ENCODE measurements around the gene CYP46A1. TPM values are rescaled to one million over a fixed set of nuclear protein-coding genes. Genes with fewer than 3 reads are reported as not detected.

The CYP46A1 gene
- total RNA-seq, 1 donor from 2014 or later, result 1.1 TPM

- peaks cover 13% of the 10 kb centered on the region for H3K4me1 Mint-ChIP-seq
- Histone ChIP-seq H3K9me3 (ENCODE audit: low read depth) (no peaks in the 10 kb centered on the region), H3K4me1 (peaks cover under 1% of the 10 kb centered on the region), H3K79me2 (ENCODE audit: low read depth) (no peaks in the 10 kb centered on the region), H2AFZ (replicated peaks) (no peak overlapping the region), H3K27ac (no peak overlapping the region), H3F3A (ENCODE audit: low read depth) (peaks cover 3% of the 10 kb centered on the region), H4K20me1 (ENCODE audit: low read depth) (no peaks in the 10 kb centered on the region), H3K9ac (no peak overlapping the region), H3K36me3 (no peaks in the 10 kb centered on the region), H3K4me2 (no peak overlapping the region), H3K27me3 (no peaks in the 10 kb centered on the region), H3K4me3 (no peak overlapping the region)
- peaks cover 12% of the 10 kb centered on the region for H3K9me3 Mint-ChIP-seq
- peaks cover 4% of the 10 kb centered on the region for H3K27me3 Mint-ChIP-seq (ENCODE audit: insufficient read depth, low read depth)
- TF ChIP-seq EZH2 (IDR thresholded peaks at IDR 0.05) (no peak), CTCF (IDR thresholded peaks at IDR 0.05) (no peak)
- no peak overlapping the region for H3K4me3 Mint-ChIP-seq
- peaks cover 5% of the 10 kb centered on the region for H3K36me3 Mint-ChIP-seq
- no peak overlapping the region for H3K27ac Mint-ChIP-seq
- DNase-seq (ENCODE audit: low spot score), result no peak
Observed at GRCh38 chr14:99679543-99679942, 4.6 kb upstream of the CYP46A1 start.

- H3K27me3 Mint-ChIP-seq (ENCODE audit: insufficient read depth, low read depth), result peaks cover 4% of the 10 kb centered on the region
- no peak overlapping the region for H3K27ac Mint-ChIP-seq
- Histone ChIP-seq H3K4me2 (no peak overlapping the region), H3K4me1 (peaks cover 4% of the 10 kb centered on the region), H3K27me3 (no peaks in the 10 kb centered on the region), H3K79me2 (ENCODE audit: low read depth) (no peaks in the 10 kb centered on the region), H3F3A (ENCODE audit: low read depth) (peaks cover 7% of the 10 kb centered on the region), H3K27ac (no peak overlapping the region), H3K4me3 (no peak overlapping the region), H3K9me3 (ENCODE audit: low read depth) (no peaks in the 10 kb centered on the region), H3K36me3 (no peaks in the 10 kb centered on the region), H3K9ac (no peak overlapping the region), H2AFZ (replicated peaks) (no peak overlapping the region), H4K20me1 (ENCODE audit: low read depth) (no peaks in the 10 kb centered on the region)
- TF ChIP-seq EZH2 (IDR thresholded peaks at IDR 0.05), result no peak
- no peak for TF ChIP-seq EZH2phosphoT487 (IDR thresholded peaks at IDR 0.05)
- TF ChIP-seq CTCF (IDR thresholded peaks at IDR 0.05), result no peak
- H3K4me1 Mint-ChIP-seq, result peaks cover 17% of the 10 kb centered on the region
- peaks cover 12% of the 10 kb centered on the region for H3K9me3 Mint-ChIP-seq
- peaks cover 5% of the 10 kb centered on the region for H3K36me3 Mint-ChIP-seq
- no peak for DNase-seq (ENCODE audit: low spot score)
- no peak overlapping the region for H3K4me3 Mint-ChIP-seq
Observed at GRCh38 chr14:99679996-99680395, 4.1 kb upstream of the CYP46A1 start.

- Histone ChIP-seq H3K4me1 (peaks cover 4% of the 10 kb centered on the region), H3K4me2 (no peak overlapping the region), H3K36me3 (no peaks in the 10 kb centered on the region), H3K27me3 (no peaks in the 10 kb centered on the region), H3K4me3 (no peak overlapping the region), H2AFZ (replicated peaks) (no peak overlapping the region), H3K79me2 (ENCODE audit: low read depth) (no peaks in the 10 kb centered on the region), H3K9me3 (ENCODE audit: low read depth) (no peaks in the 10 kb centered on the region), H3K27ac (no peak overlapping the region), H3F3A (ENCODE audit: low read depth) (peaks cover 16% of the 10 kb centered on the region), H3K9ac (no peak overlapping the region), H4K20me1 (ENCODE audit: low read depth) (no peaks in the 10 kb centered on the region)
- DNase-seq (ENCODE audit: low spot score), result no peak
- peaks cover 12% of the 10 kb centered on the region for H3K9me3 Mint-ChIP-seq
- peaks cover 27% of the 10 kb centered on the region for H3K4me1 Mint-ChIP-seq
- peaks cover 4% of the 10 kb centered on the region for H3K27me3 Mint-ChIP-seq (ENCODE audit: insufficient read depth, low read depth)
- H3K27ac Mint-ChIP-seq, result peak overlapping the region; percentile 46
- TF ChIP-seq EZH2 (IDR thresholded peaks at IDR 0.05), result no peak
- TF ChIP-seq CTCF (IDR thresholded peaks at IDR 0.05), result no peak
- no peak for TF ChIP-seq EZH2phosphoT487 (IDR thresholded peaks at IDR 0.05)
- peaks cover 5% of the 10 kb centered on the region for H3K36me3 Mint-ChIP-seq
- peak overlapping the region; percentile 55 for H3K4me3 Mint-ChIP-seq
Observed at GRCh38 chr14:99681101-99681831, 2.8 kb upstream of the CYP46A1 start.

All from neural progenitor cell (in vitro differentiated cells).